Measurements from ENCODE around the gene ATP2C2.

The ATP2C2 gene

DNA sequence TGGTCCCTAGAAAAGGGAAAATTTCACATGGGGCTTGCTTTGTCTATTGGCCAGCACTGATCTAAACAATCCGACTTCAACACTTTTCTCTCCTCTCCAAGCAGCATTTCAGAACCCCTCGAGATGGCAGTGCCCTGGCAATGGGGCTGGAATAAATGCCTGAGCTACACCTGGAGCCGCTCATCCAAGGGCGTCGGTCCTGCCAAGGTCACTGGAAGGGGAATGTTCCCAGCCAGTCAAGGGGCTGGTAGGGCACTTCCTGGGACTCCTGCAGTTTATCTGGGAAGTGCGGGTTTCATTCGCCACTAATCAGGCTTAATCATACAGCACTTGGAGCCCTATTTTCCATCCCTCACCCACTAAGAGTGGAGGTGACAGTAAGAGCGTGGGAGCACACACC, 119.0 kb downstream of the ATP2C2 start:
- DNase-seq (ENCODE audit: low read depth in 1 of 2, low spot score in 1 of 2) = no peak

DNA sequence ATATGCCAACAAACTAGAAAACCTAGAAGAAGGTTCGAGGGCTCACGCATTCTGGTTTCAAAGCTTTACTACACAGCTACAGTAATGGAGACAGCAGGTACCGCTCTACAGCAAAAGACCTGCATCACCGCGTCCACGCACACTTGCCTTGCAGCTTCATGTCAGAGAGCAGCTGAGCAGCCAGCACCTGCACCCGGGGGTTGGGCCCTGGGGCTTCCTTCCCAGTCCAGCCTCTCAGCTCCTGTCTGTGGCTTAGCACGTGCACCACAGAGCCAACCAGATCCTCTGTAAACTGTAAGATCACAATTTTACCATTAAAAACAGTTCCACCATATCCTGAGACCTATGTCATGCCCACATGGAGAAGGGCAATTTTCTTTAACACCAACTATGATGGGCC, 120.8 kb downstream of the ATP2C2 start:
- DNase-seq (ENCODE audit: low read depth in 1 of 2, low spot score in 1 of 2) = no peak

GRCh38 chr16:84495506-84495905, 127.2 kb downstream of the ATP2C2 start:
- no peak for DNase-seq (ENCODE audit: low read depth in 1 of 2, low spot score in 1 of 2)

GRCh38 chr16:84496991-84497390, 128.7 kb downstream of the ATP2C2 start:
- DNase-seq (ENCODE audit: low read depth in 1 of 2, low spot score in 1 of 2) = no peak

GRCh38 chr16:84497418-84498222, 129.3 kb downstream of the ATP2C2 start:
- DNase-seq (ENCODE audit: low read depth in 1 of 2, low spot score in 1 of 2) = no peak

- DNase-seq (ENCODE audit: low read depth in 1 of 2, low spot score in 1 of 2) = no peak
Observed at GRCh38 chr16:84498223-84498610, 129.9 kb downstream of the ATP2C2 start.

DNA sequence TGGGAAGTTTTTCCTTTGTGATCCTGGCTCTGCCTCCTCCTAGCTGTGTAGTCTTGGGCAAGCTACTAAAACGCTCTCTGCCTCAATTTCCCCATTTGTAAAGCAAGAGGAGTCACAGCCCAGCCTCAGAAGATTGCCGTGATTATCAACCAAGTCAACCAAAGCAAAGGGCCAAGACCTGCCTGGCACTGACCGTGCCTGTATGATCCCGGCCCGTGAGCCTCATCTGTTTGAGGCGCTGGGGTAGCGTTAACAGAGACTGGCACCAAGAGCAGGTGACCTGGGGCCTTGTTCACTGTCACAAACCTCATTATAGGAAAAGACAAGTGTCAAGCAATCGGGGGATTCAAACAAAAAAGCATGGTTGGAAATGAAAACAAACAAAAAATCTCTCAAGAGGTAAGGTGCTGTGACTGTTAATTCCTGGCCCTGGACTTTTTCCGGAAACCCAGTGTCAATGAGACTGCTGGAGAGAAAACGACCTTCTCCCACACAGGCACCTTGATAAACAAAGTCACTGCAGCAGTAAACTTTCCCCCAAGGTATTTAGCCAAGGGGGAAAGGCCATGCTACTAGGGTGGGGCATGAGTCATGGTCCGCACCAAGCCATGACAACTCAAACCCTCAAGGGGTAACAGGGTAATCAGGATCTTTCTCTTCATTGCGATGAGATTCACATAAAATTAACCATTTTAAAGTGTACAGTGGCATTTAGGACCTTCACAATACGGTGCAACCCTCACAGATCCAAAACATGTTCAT, 130.7 kb downstream of the ATP2C2 start:
- DNase-seq (ENCODE audit: low read depth in 1 of 2, low spot score in 1 of 2) = no peak

DNA sequence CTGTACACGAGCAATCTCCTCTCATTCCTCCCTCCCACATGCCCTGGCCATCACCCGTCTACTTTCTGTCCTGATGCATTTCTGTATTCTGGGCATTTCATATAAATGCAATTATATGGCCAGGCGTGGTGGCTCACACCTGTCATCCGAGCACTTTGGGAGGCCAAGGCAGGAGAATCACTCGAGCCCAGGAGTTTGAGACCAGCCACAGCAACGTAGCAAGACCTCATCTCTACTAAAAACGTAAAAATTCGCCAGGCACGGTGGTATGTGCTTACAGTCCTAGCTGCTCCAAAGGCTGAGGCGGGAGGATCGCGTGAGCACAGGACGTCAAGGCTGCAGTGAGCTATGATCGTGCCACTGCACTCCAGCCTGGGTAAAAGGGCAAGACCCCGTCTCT, 131.3 kb downstream of the ATP2C2 start:
- DNase-seq (ENCODE audit: low read depth in 1 of 2, low spot score in 1 of 2) = no peak

- no peak for DNase-seq (ENCODE audit: low read depth in 1 of 2, low spot score in 1 of 2)
Observed at GRCh38 chr16:84500531-84500930, 132.2 kb downstream of the ATP2C2 start.

GRCh38 chr16:84501077-84501735, 132.9 kb downstream of the ATP2C2 start:
- no peak for DNase-seq (ENCODE audit: low read depth in 1 of 2, low spot score in 1 of 2)

GRCh38 chr16:84502075-84502474, 133.7 kb downstream of the ATP2C2 start:
- no peak for DNase-seq (ENCODE audit: low read depth in 1 of 2, low spot score in 1 of 2)

DNA sequence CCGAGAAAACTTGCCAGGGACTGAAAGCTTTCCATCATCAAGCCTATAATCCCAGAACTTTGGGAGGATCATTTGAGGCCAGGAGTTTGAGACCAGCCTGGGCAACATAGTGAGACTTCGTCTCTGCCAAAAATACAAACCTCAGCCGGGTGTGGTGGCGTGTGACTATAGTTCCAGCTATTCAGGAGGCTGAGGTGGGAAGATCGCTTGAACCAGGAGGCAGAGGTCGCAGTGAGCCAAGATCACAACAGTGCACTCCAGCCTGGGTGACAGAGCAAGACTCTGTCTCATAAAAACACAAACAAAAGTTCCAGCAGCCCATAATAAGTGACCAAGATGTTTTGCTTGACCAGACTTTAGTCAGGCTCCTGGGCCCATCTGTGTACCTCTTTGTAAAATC, 134.2 kb downstream of the ATP2C2 start:
- no peak for DNase-seq (ENCODE audit: low read depth in 1 of 2, low spot score in 1 of 2)

GRCh38 chr16:84503751-84504395, 135.5 kb downstream of the ATP2C2 start:
- DNase-seq (ENCODE audit: low read depth in 1 of 2, low spot score in 1 of 2) = no peak

- DNase-seq (ENCODE audit: low read depth in 1 of 2, low spot score in 1 of 2) = peak; percentile 93 to 94
Observed at GRCh38 chr16:84504420-84505248, 136.3 kb downstream of the ATP2C2 start, which contains the start of gene MEAK7. Gene MEAK7, minus strand, starts transcription at chr16:84504659. Its CDS starts 6,573 bp downstream, at chr16:84498086.

DNA sequence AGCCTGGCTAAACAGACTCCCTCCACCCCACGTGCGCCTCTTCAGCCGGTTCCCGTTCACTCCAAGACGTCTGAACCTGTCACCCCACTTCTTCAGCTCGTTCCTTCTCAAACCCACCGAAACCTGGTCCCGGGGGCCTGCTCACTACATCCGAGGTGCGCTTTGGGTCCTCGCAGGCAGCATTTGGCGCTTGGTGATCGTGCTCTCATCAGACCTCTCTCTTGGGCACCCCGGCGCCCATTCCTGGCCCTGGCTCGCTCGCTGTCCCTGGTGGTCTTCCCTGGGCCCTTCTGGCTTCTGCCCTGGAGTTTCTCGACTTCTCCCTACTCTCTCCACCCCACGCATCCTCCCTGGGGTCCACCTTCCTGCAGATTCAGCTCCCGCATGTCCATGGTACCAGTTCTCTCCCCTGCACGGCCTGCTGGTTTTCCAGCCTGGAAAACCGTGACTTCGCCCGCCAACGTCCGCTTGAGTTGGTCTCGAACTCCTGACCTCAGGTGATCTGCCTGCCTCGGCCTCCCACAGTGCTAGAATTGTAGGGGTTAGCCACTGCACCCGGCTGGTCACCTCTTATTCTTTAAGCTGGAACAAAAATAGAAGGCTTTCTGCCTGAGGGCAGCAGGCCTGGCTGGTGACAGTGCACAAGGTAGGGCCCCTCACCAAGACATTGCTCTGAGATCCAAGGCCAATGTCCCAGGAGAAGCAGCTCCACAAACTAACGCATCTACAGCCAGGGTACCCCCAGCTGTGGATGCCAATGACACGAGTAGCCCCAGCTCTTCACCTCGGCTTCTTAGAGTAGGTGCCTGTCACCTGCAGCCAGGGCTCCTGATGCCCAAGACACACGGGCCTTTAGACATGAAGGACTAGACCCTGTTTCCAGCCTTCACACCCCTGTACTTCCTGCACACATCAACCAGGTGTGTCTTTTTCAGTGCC, 137.2 kb downstream of the ATP2C2 start:
- no peak for DNase-seq (ENCODE audit: low read depth in 1 of 2, low spot score in 1 of 2)

DNA sequence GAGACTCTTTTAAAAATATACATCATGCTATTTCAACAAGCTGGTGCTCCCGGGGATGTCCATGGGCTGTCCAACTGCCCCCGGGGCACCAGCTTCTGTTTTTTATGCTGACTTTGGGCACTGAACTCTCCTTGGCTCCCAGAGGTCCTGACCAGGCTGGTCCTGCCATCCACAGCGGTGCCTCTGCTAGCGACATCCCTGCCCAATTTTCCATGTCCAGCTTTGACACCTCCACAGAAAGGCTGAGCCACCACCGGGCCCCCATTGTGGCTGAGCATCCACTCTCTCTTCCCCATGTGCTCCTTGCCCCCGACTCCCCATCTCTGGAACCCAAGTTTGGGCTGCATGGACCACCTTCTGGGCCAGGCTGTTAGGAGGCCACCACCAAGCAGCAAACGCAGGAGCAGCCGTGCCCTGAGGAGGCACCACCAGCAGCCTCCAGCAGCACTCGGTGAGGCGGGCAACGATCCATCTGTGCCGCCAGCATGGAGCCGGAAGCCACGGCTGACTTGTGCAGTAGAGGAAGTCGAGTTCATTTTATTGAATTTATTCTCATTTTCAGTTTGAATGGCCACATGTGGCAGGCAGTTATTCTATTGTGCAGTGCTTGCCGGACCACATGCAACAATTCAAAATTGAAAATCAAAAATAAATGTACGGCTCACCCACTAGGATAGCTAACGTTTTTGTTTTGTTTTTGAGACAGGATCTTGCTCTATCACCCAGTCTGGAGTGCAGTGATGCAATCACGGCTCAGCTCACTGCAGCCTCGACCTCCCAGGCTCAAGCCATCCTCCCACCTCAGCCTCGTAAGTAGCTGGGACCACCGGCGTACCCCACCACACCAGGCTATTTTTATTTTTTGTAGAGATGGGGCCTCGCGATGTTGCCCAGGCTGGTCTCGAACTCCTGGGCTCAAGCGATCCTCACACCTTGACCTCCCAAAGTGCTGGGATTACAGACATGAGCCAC, 139.0 kb downstream of the ATP2C2 start:
- DNase-seq (ENCODE audit: low read depth in 1 of 2, low spot score in 1 of 2) = no peak

GRCh38 chr16:84508502-84508901, 140.2 kb downstream of the ATP2C2 start:
- no peak for DNase-seq (ENCODE audit: low read depth in 1 of 2, low spot score in 1 of 2)
